HCT116 (cell line): ENCODE results near the gene CKAP2L.

ENCODE experiments used
- CTCF ChIP-seq, 3 experiments: fragments of 200-600 bp in 1 of 3; sonication (generic) in 1 of 3; IDR thresholded peaks in 2 of 3; conservative IDR thresholded peaks in 1 of 3; 2 replicates each; pipeline ENCODE4 v1.5.1; 2012 to 2017; ENCODE audit warnings: low read depth in 2 of 3, low read length in 2 of 3, antibody characterized with exemption in 1 of 3, borderline replicate concordance in 1 of 3, control low read depth in 1 of 3, mild to moderate bottlenecking in 1 of 3, mixed read lengths in 1 of 3, mixed run types in 1 of 3, moderate library complexity in 1 of 3; ENCODE audit not compliant: insufficient read depth in 1 of 3
- EGR1 ChIP-seq: IDR thresholded peaks from 2 replicates; pipeline ENCODE4 v1.6.1; 2012; ENCODE audit warnings: low read depth
- EZH2 ChIP-seq: fragments of 200-600 bp; sonication (generic); IDR thresholded peaks from 2 replicates; pipeline ENCODE4 v1.6.1; 2017; ENCODE audit warnings: antibody characterized with exemption, mixed run types
- EZH2phosphoT487 ChIP-seq: fragments of 200-600 bp; IDR thresholded peaks from 2 replicates; pipeline ENCODE4 v1.6.1; 2018; ENCODE audit warnings: antibody characterized with exemption, borderline replicate concordance
- POLR2A ChIP-seq: IDR thresholded peaks from 2 replicates; pipeline ENCODE4 v1.7.0; 2011; ENCODE audit warnings: borderline replicate concordance; ENCODE audit not compliant: insufficient read depth, insufficient read length; ENCODE audit errors: extremely low read depth
- POLR2AphosphoS5 ChIP-seq: IDR thresholded peaks from 2 replicates; pipeline ENCODE4 v1.6.1; 2011; ENCODE audit warnings: mild to moderate bottlenecking, low read depth, low read length, moderate library complexity
- REST ChIP-seq: IDR thresholded peaks from 2 replicates; pipeline ENCODE4 v1.6.1; 2012; ENCODE audit warnings: low read depth
- SP1 ChIP-seq: IDR thresholded peaks from 2 replicates; pipeline ENCODE4 v1.6.1; 2012; ENCODE audit warnings: low read depth
- ZNF274 ChIP-seq: fragments of 200-500 bp; sonication (Bioruptor generic); IDR thresholded peaks from 2 replicates; pipeline ENCODE4 v1.6.1; 2014; ENCODE audit warnings: mild to moderate bottlenecking, low read depth, low read length, inconsistent platforms
- TF ChIP-seq, protein P1 (sequence below): IDR thresholded peaks from 2 replicates; pipeline ENCODE4 v1.6.1; 2012

GRCh38 chr2:112705575-112705974 lies 58.8 kb downstream of the CKAP2L start:
- TF ChIP-seq CTCF (IDR thresholded peaks at IDR 0.05 in 2 of 3, conservative IDR thresholded peaks at IDR 0.05 in 1 of 3; ENCODE audit: borderline replicate concordance in 1 of 3, insufficient read depth in 1 of 3, low read depth in 2 of 3, low read length in 2 of 3): no peak
- TF ChIP-seq, protein P1, sequence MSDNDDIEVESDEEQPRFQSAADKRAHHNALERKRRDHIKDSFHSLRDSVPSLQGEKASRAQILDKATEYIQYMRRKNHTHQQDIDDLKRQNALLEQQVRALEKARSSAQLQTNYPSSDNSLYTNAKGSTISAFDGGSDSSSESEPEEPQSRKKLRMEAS: no peak
- no peak for TF ChIP-seq ZNF274
- no peak for TF ChIP-seq REST
- no peak for TF ChIP-seq POLR2AphosphoS5
- TF ChIP-seq EZH2phosphoT487: no peak
- TF ChIP-seq POLR2A: no peak
- TF ChIP-seq EZH2: no peak
- TF ChIP-seq SP1: no peak
- TF ChIP-seq EGR1: no peak
